GM21447 (cell line): ENCODE results near the gene SQSTM1.

ENCODE experiments used
- ATAC-seq: cut with Tn5 transposase; IDR thresholded peaks from one replicate; pipeline ENCODE4 v1.9.1; 2021; ENCODE audit not compliant: unreplicated experiment

The SQSTM1 gene

DNA sequence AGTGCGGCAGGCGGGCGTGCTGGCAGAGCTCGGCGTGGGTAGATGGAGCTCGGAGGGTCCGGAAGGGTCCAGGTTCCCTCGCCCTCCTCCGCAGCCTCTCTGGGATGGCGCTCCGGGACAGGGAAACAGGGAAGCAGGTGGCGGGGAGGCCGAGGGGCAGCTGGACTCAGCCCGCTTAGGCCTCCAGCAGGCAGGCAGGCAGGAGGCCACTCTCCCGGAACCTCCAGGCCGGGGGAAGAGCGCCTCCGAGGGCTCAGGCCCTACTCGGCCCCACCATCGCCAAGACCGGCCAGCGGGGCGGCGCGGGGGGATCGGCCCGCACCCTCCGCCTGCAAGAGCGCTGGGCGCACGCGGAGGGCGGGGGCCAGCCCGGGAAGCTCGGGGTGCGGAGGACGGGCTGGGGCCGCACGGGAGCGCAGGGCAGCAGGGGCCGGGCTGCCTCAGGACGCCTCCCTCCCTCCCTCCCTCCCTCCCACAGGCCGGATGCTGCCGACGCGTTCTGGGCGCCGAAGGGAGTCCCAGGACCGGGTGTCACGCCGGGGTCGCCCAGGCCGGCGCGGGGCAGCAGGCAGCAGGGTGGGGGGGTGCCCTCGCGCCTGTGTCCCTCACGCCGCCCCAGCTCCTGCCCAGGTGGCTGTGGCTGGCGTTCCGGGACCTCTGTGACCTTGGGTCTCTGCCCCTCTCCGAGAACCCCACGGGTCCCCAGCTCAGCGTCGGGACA lies 15.0 kb upstream of the SQSTM1 start:
- peak; percentile 14 for ATAC-seq

DNA sequence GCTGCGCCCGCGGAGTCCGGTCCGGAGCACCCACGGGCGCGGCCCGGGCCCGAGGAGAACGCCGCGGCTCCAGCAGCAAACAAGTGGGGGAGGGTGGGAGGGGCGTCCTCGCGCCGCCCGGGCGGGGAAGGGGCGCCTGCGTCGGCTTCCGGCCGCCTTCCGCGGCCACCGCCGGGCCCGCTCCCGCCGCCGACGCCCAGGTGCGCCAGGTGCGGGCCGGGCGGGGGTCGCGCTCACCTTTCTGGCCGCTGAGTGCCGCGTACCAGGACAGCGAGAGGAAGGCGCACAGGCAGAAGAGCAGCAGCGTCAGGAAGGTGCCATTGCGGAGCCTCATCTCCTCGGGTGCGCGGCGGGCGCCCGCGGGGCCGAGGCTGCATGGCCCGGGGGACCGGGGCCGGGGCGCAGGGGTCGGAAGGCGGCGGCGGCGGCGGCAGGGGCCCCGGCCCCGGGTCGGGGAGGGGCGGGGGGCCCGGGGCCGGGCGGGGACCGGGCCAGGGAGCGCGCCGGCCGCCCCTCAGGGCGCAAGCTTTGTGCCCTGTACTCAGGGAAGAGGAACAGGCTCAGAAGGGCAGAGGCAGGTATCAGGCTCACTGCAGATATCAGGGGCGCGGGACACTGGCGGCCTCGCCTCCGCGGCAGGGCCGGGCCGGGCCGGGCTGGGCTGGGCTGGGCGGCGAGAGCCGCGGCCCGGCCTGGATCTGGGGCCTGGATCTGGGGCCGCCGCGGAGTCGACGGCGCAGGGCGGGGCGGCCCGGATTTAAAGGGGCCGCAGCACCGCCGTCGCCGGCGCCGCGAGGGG lies 14.3 kb upstream of the SQSTM1 start, which contains the start of gene MGAT4B:
TSS of gene MGAT4B (minus strand) at position 617 of the 799 bp plus-strand sequence. CDS start at position 334, 283 bp downstream.
- peak; percentile 56 for ATAC-seq

DNA sequence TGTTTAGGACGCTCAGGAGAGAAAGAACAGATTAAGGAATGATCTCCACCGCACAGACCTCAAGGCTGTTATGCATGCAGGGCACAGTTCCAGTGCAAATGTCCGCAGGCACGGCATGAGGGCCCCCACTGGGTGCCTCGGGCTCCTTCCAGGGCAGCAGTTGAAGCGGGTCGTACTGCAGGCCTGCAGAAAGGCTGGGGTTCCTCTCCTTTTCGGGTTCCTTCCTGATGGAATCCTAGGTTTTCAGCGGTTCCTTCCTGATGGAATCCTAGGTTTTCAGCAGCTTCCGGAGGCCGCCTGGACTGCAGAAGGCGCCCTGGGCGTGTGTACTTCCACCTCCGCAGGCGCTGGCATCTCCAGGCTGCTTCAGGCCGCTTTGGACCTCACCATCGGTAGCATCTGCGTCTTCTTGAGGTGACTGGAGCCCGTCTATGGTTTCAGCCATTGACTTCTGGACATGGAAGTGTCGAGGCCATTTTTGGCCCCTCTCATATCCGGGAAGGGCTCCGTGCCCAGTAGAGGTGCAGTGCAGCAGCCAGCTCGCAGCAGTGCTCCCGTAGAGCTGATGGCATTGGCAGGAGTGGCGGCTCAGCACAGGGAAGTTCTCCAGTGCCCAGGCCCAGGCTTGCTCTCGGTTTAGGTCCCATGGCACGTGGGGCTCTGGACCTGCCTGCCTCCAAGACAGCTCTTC lies 8.4 kb upstream of the SQSTM1 start:
- no peak for ATAC-seq

DNA sequence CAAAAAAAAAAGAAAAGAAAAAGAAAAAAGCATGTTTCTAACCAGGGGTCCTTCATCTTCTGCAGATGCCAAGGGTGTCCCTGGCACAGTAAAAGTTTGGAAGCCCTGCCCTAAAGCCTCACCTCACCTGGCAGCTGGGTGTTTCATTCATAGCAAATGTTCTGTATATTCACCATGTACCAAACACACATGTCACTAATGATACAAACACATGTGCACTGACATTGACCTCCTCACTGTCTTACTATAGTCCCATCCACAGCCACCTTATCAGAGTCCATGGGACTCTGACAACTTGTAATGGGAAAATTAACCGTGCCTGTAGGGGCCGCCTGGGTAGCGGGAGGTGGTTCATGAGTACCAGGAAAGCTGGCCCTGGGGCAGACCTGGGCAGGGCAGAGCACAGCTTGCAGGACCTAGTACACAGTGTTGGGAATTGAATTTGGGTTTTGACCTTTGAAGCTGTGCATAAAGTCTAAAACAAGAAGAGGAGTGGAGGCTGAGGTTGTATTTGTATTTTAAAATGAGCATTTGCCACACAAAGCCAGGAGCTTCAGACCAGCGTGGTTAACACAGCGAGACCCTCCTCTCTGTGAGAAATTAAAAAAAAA lies 7.6 kb upstream of the SQSTM1 start:
- no peak for ATAC-seq

DNA sequence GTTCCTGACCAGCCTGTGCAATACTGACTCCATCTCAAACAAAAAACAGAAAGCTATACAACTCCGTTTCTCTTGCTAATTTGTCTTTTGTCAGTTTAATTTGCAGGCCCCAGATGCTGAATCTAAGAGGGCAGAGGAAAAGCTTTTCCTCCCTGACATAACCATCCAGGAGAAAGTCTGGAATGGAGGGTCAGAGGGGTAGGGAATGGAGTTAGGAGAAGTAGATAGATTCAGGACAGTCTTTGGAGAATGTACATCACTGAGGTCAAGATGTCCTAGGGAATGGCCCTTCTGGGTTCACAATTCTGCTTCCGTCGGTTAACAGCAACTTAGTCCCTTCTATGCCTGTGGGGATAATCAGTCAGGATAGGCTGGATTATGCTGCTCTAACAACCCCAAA lies 6.6 kb upstream of the SQSTM1 start:
- no peak for ATAC-seq

DNA sequence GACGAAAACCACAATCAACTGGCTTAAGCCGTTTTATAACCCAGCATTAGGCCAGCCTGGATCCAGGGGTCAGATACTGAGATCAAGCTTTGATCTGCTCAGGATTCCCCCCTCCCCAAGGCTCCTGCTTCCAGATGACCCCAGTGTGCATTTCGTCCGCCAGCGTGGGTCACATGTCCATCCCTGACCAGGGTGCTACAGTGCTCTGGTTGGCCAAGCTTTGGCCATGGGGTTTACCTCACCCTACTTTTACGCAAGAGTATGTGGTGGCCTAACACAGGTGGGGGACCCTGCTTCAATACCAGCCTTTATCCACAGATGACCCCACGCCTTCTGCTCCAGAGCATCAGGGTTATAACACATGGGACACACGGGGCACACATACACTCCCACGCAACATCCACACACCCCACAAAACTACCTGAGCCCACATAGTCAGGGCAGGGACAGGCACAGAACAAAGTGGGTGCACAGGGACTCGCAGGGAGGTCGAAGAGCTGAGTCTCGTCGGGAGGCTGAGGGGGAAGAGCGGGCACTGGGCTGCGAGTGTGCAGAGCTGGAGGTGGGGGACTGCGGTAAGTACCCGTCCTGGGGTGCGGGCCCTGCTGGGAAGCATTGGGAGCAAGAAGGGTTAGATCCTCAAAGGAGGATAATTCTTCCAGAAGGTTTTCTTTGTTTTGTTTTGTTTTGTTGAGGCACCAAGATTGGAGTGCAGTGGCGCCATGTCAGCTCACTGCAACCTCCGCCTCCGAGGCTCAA lies 5.0 kb upstream of the SQSTM1 start:
- ATAC-seq = no peak

DNA sequence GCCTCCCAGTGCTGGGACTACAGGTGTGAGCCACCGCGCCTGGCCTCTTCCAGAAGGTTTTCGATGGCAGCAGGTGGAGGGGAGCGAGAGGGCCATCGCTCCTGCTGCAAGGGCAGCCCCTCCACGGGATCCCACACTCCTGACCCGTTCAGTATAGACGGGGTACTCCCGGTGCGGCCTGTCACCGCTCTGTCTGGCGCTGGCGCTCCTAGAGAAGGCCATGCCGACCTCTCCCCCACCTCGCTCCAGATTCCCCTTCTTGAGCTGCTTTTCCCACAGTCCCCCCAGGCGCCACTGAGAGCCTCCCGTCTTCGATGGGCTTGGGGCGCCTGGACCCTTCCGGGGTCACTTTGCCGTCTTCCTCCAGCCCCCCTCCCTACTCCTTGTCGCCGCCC lies 4.3 kb upstream of the SQSTM1 start:
- ATAC-seq = no peak

DNA sequence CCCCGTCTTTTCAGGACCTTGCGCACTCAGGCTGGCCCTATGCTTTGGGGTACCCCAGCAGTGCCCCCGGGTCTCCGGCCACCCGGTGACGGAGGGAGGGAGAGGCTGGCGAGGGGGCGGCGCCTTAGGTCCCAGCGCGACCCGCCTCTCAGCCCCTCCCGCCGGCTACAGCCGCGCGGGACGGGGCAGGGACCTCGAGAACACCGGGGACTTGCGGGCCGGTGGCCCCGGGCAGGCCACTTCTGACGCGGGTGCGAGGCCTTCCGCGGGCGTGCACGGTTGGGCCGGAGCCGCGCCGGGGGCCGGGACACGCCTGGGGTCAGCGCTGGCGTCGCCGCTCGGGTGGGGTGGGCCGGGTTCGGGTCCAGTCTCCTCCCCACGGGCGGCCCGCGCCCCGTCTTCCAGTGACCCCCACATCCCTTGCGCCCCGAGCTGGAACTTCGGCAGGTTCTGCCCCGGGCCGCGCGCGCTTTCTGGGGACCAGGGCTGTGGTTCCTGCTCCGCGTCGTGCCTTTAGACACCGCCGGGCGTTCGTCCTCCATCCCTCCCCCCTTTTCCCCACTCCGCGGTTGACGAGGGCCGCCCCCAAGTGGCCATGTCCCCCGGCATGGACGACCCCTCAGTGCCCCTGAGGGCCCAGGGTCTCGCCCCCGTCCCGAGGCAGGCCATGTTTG lies 3.8 kb upstream of the SQSTM1 start:
- ATAC-seq = no peak

DNA sequence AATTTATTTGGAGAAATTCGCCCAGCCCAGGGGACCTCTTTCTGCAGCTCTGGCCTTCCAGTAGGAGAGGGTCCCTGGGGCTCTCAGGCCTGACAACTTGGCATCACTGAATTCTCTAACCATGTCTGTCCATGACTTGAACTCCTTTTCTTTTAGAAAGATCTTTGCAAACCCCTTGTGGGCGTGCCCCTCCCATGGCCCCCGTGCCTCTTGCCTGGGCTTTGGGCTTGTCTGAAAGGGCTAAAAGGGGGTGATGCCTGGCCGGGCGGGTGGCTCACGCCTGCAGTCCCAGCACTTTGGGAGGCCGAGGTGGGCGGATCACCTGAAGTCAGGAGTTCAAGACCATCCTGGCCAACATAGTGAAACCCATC lies 3.2 kb upstream of the SQSTM1 start:
- no peak for ATAC-seq

DNA sequence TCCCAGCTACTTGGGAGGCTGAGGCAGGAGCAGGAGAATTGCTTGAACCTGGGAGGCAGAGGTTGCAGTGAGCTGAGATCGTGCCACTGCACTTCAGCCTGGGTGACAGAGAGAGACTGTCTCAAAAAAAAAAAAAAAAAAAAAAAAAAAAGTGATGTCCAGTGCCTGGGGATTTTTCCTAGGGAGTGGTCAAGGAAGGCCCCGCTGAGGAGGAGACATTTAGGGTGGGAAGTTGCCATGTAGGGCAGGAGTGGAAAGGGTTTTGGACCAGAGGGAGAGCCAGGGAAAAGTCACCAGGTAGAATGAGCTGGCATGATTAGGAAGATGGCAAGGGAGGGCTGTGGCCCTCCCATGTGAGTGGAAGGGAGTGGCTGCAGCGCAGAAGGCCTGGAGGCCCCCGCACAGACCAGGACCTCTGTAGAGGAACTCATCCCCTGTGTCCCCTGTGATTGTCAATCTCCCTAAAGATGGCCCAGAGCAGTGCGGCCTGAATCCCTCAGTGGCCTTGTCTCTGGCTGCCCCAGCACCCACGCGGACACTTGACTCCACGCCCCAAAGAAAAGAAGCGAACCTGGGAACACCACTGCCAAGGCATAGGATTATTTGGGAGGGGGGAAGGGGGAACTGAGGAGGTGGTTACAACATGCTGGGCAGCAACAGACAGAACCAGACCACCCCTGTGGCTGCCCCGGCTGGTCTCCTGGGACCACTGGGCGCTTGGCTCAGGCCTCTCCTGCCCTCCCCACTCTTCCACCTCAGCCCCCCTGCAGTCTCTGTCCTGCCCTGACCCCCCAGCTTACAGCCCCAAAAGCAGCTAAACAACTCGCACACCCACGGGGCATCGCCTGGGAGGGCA lies 2.6 kb upstream of the SQSTM1 start:
- no peak for ATAC-seq

DNA sequence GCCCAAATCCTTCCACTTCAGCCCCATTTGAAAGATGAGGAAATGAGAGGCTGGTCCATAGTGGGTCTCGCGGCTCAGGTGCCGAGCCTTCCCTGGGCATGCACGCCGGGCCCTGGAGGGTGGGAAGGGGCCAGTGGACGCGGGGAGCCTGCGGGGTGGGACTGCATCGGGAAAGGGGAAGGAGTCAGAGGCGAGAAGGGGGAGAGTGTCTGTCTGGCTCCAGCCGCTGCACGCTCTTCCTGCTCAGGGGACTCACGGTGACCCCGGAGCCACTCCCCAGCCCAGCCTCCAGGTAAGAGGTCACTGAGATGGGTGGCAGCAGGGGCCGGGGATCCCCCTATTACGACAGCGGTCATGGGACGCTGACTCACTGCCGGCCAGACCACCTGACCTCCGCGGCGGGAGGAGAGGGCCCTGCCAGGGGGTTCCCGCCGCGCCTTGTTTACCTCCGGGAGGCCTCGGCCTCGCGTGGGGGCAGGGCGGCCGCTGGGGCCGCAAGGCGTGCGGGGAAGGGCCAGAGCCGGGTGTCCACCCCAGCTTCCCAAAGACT lies 1.9 kb upstream of the SQSTM1 start:
- peak; percentile 62 for ATAC-seq

DNA sequence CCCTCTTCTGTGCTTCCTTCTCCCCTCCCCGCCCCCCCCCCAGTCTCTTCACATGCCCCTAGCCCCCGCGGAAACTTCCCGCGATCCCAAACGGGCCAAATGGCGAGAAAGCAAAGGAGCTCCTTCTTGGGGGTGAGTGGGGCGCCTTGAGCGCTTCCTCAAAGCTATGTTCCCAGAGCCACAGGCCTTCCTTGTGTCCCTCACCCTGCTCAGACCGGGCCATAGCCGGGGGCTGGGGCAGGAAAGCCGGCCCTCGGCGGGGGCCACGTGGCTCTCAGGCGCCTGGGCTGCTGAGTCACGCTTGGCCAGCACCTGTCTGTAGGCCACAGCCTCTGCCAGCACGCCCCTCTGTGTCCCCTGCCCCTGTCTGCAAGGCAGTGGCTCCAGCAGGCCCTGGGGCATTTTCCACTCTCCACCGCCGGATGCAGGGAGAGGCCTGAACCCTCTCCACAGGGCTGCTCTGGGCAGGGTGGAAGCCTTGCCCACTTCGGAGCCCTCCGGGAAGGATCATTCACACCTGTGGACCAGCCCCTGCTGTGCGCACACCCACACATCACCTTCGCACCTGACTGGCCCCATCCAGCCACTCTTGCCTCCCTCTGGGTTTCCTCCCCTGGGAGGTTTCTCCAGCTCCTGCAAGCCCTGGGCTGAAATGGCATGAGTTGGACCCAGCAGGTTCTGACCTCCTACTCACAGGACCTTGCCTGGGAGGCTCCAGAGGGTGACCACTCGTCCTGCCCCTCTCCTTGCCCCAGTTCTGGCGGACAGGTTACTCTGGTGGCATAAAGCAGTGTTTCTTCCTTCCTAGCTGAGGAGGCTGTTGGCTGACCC lies 1.2 kb upstream of the SQSTM1 start:
- peak; percentile 12 for ATAC-seq

DNA sequence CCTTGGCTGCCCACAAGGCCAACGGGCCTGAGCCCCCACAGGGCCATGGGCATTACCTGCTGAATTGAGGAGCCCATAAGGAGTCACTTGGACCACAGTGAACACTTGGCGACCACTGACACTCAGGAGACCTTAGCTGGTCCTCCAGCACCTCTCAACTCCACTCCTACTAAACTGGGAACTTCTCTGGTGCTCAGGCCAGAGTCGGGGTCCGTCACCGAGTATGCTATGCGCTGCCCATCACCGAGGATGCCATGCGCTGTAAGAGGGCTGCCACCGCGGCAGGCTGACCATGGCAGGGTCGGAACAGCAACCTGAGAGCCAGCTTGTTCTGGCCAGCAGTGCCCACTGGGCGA lies 600 bp upstream of the SQSTM1 start:
- ATAC-seq = no peak

DNA sequence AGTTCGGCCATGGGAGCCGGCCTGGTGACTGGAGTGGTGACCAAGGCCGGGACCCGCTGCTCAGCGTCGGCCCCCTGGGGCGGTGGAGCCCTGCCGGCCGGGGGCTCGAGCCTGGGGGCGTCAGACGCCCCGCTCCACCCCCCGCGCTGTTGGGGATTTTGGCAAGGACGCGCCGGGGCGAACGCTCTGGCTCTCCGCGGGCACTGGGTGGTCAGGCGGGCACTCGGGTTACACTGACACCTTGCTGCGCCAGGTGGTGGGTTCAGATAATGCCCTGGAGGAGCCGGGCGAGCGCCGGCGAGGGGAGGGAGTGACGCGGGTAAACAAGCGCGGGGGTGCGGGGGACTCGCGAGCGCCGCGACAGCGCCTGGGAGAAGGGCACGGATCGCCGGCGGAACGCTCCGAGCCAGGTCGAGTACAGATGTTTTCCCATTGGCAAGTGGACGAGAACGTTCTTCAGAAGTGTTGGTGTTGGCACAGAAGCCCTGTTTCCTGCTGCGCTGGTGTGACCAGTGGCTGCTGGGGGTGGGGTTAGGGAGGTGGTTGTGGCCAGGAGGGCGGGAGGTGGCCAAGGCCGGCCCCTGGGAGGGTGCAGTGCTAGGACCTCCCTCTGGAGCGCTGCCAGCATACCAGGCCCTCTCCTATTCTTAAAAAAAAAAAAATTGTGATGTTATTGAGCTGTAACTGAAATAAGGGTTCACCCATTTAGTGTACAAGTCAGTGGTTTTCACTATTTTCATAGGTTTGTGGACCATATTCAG lies 773 bp downstream of the SQSTM1 start:
- peak; percentile 52 for ATAC-seq

DNA sequence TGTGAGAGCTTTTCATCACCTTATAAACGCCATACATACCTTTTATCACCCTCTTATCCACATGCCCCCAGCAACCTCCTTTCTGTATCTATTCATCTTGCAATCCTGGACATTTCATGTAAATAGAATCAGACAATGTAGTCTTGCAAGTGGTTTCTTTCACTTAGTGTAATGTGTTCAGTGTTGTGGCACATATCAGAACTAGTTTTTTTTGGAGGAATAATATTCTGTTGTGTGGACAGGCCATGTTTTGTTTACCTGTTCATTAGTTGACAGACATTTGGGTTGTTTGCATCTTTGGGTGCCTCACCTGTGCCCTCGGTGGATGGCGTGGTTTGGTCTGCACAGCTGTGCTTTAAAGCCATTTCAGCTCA lies 1.3 kb downstream of the SQSTM1 start:
- no peak for ATAC-seq

DNA sequence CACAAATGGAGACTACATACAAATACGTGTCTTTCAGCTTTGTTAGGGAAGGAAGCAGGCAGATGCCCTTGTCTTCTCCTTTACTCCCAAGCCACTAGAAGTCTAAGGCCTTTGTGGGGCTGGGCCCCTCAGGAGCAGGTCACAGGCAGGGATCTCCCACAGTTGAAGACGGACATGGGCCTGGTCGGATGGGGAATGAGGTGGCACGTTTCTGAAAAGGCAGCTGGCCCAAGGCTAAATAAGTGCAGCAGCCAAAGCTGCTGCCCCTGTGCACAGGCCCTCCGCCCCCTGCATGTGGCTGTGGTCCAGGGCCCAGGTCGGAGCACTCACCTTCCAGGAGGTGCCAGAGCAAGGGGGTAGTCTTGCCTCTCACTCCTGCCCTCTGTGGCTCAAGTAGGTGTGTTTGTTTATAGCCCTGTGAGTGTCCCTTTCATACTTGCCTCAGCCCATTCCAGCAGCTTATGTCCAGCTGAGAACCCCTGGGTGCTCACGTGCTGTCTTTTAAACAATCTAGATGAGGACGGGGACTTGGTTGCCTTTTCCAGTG lies 1.8 kb downstream of the SQSTM1 start:
- ATAC-seq = no peak
